WERI-Rb-1 (cell line): Measurements from ENCODE around the gene PAPOLB.
"Not testable (repeated sequence)": the region's sequence is repeated elsewhere in the genome, so short reads cannot be mapped to it uniquely, and the experiment has no call there.

ENCODE experiments used
- DNase-seq: peaks from one replicate; pipeline ENCODE4 v3.0.0-alpha.2; 2020
- H3K27ac ChIP-seq: fragments of 250-450 bp; sonication (Bioruptor Pico); 2 replicates; pipeline ENCODE4 v1.5.1; 2020; ENCODE audit warnings: mild to moderate bottlenecking, moderate library complexity
- H3K27me3 ChIP-seq: fragments of 250-450 bp; sonication (Bioruptor Pico); 2 replicates; pipeline ENCODE4 v1.5.1; 2021; ENCODE audit warnings: mild to moderate bottlenecking, low read depth, moderate library complexity; ENCODE audit not compliant: insufficient read depth, severe bottlenecking
- H3K36me3 ChIP-seq: fragments of 250-450 bp; sonication (Bioruptor Pico); 2 replicates; pipeline ENCODE4 v1.5.1; 2020; ENCODE audit warnings: mild to moderate bottlenecking, moderate library complexity
- H3K4me3 ChIP-seq: 2 replicates; pipeline ENCODE4 v1.5.1; 2011; ENCODE audit warnings: low read depth, mild to moderate bottlenecking, control low read depth, low read length
- H3K9me3 ChIP-seq: fragments of 250-450 bp; sonication (Bioruptor Pico); 2 replicates; pipeline ENCODE4 v1.5.1; 2021; ENCODE audit warnings: mild to moderate bottlenecking, moderate library complexity; ENCODE audit not compliant: severe bottlenecking
- CTCF ChIP-seq: IDR thresholded peaks from 2 replicates; pipeline ENCODE4 v1.5.1; 2011; ENCODE audit warnings: low read depth, mild to moderate bottlenecking, control low read depth, inconsistent platforms, low read length

The PAPOLB gene

GRCh38 chr7:4895766-4896165 is 33.9 kb upstream of the PAPOLB start:
- Histone ChIP-seq H3K27ac (no peak overlapping the region), H3K4me3 (no peak overlapping the region), H3K27me3 (no peaks in the 10 kb centered on the region), H3K9me3 (no peaks in the 10 kb centered on the region), H3K36me3 (no peaks in the 10 kb centered on the region)
- no peak for DNase-seq
- TF ChIP-seq CTCF = no peak

GRCh38 chr7:4894482-4894881 is 32.7 kb upstream of the PAPOLB start:
- no peaks in the 10 kb centered on the region for H3K27me3 ChIP-seq
- no peak overlapping the region for H3K4me3 ChIP-seq
- TF ChIP-seq CTCF = no peak
- no peak overlapping the region for H3K27ac ChIP-seq
- H3K36me3 ChIP-seq = no peaks in the 10 kb centered on the region
- no peaks in the 10 kb centered on the region for H3K9me3 ChIP-seq
- no peak for DNase-seq

- Histone ChIP-seq H3K9me3 (no peaks in the 10 kb centered on the region), H3K27me3 (no peaks in the 10 kb centered on the region), H3K27ac (no peak overlapping the region), H3K36me3 (no peaks in the 10 kb centered on the region), H3K4me3 (no peak overlapping the region)
- no peak for DNase-seq
- no peak for TF ChIP-seq CTCF
Measured at GRCh38 chr7:4893929-4894475, 32.2 kb upstream of the PAPOLB start.

GRCh38 chr7:4893188-4893587 is 31.4 kb upstream of the PAPOLB start:
- not testable (repeated sequence) for H3K4me3 ChIP-seq, DNase-seq, H3K9me3 ChIP-seq, H3K27me3 ChIP-seq, H3K27ac ChIP-seq, H3K36me3 ChIP-seq

- not testable (repeated sequence) for H3K27me3 ChIP-seq, DNase-seq, H3K9me3 ChIP-seq, H3K4me3 ChIP-seq, H3K27ac ChIP-seq, H3K36me3 ChIP-seq
Measured at GRCh38 chr7:4891522-4891921, 29.7 kb upstream of the PAPOLB start.

- no peaks in the 10 kb centered on the region for H3K27me3 ChIP-seq
- TF ChIP-seq CTCF = no peak
- no peaks in the 10 kb centered on the region for H3K9me3 ChIP-seq
- H3K4me3 ChIP-seq = no peak overlapping the region
- no peaks in the 10 kb centered on the region for H3K36me3 ChIP-seq
- no peak for DNase-seq
- no peak overlapping the region for H3K27ac ChIP-seq
Measured at GRCh38 chr7:4889682-4890081, 27.9 kb upstream of the PAPOLB start.

GRCh38 chr7:4888161-4888560 is 26.3 kb upstream of the PAPOLB start:
- no peak overlapping the region for H3K27ac ChIP-seq
- no peak for DNase-seq
- H3K36me3 ChIP-seq = no peaks in the 10 kb centered on the region
- TF ChIP-seq CTCF = no peak
- H3K4me3 ChIP-seq = no peak overlapping the region
- H3K27me3 ChIP-seq = no peaks in the 10 kb centered on the region
- no peaks in the 10 kb centered on the region for H3K9me3 ChIP-seq
